GM21381 (cell line): ENCODE results near the gene NDUFB4.
"Not testable (repeated sequence)": the region's sequence is repeated elsewhere in the genome, so short reads cannot be mapped to it uniquely, and the experiment has no call there.

Experiments used
- ATAC-seq: cut with Tn5 transposase; IDR thresholded peaks from one replicate; pipeline ENCODE4 v1.9.1; 2021; ENCODE audit warnings: mild to moderate bottlenecking, moderate library complexity; ENCODE audit not compliant: unreplicated experiment

Gene NDUFB4

DNA sequence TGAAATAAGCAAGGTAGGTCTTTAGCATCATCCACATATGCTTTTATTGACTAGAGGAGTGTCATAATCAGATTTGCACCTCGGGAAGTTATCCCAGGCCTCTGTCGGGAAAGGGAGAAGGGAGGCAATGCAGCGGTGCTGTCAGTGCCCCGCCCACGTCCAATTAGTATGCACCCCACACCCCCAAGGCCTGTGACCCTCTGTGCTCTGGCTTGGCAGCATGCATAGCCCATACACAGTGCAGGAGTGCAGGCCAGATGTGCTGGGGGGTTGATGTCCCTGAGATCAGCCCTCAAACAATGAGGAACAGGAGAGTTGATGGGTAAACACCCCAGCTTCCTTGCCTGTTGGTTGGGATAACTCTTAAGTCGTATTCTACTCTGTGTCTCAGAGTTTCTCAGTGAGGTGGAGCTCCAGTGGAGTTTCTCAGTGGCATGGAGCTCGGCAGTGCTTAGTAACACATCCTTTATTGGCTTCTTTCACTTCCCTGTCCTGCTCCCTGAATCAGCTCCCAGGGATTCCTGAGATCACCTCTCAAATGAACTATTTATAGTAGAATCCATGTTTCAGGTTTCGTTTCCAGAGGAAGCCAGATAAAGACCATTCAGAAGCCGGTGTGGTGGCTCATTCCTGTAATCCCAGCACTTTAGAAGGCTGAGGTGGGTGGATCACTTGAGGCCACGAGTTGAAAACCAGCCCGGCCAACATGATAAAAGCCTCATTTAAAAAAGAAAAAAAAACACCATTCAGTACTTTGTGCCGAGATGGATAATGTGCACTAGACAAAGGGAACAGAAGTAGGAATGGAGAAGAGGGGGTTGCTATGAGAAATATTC is 26.7 kb upstream of the NDUFB4 start:
- ATAC-seq = no peak

GRCh38 chr3:120572027-120572426 is 24.1 kb upstream of the NDUFB4 start:
- no peak for ATAC-seq

- no peak for ATAC-seq
Measured at GRCh38 chr3:120587332-120587975, 8.7 kb upstream of the NDUFB4 start.

DNA sequence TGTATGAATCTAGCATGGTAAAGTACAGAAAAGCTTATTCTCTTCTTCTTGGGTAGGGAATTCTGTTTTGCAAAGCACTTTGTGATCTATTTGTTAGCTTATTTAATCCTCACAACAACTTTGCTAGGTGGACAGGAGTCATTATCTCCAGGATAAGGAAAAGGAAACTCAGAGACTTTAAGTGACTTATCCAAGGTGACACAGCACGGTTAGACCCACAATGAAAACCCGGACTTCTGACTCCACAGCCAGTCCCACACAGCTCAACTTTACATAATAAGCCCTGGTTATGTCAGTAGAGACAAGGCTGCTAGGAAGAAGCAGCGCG is 384 bp upstream of the NDUFB4 start:
- no peak for ATAC-seq

DNA sequence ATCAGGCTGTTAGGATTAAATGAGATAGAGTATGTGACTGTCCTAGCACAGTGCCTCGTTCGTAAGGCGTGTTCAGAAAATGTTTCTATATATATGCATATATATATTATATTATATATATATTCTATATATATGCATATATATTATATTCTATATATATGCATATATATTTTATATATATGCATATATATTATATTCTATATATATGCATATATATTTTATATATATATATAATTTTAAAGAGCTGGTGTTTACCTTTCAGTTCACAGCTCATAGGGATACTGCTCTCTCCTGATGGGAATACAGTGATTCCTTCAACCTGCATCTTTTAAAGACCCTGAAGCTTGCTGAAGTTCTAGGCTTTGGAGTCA is 702 bp downstream of the NDUFB4 start:
- ATAC-seq = no peak

DNA sequence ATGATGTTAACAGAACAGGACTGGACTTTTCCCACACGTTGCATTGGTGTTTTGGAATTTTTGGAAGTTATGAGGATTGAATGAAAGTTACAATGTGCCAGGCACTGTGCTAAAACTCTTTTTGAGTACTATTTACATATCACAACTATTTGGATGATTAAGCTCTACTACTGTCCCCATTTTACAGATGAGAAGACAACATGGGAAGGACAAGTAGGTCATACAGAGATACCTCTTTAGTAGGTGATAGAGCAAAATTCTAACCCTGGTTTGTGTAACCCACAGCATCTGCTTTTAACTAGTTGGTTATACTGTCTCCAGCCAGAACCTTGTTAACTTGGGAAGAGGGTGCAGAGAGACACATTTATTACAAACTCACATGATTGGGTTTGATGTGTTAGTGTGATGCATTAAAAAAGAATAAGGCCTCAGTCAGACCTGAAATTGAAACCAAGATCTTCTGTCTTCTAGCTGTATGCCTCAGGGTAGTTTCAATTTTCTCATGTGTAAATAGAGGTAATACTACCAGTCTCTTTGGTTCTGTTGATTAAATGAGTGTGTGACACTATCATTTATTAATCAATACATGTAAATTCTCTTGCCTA is 1.4 kb downstream of the NDUFB4 start:
- ATAC-seq = peak; percentile 40

DNA sequence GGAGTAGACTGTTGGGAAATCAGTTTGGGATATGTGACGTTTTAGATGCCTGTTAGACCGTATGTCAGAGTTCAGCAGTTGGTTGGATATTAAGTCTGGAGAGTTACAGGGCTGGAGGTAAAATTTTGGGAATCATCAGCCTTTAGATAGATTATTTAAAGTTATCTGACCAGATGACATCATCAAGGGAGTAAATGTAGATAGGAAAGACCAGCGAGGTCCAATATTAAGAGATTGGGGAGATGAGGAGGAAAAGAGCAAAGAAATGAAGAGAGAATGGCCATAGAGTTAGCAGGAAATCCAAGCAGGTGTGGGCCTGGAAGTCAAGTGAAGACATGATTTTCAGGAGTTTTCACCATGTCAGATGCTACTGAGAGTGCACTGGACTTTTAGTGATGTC is 3.1 kb downstream of the NDUFB4 start:
- ATAC-seq = no peak

DNA sequence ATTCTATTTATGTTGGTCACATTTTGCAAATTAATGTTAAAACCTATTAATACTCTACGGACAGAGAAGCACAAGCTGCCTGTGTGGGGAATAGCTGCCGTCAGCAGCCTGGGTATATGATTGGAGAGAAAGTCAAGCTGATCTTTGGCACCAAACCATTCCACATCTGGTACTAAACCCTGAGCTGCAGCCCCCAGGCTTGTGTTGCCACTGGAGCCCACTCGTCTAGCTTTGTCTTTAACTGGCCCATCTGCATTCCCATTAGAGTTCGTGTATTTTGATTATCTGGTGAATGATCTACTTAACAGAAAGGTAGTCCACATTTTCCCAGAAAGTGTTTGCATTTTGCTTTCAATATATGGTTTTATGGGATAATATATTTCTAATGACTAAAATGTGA is 5.4 kb downstream of the NDUFB4 start:
- no peak for ATAC-seq

DNA sequence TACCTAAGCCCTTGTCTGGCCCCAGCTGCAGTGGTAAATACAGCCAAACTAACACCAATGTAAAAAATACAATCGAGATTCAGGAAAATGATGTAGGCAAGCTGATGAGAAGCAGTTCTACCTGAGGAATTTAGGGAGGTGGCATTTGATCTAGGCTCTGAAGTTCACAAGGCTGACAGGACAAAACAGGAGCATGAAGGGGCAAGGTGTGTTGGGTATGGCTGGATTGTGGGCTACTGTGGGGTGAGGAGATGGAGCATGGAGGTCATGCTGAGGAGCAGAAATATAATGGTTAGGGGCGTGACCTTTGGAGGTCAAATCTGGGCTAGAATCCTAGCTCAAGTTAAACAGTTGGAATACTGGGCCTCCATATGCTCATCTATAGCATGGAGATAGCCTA is 6.5 kb downstream of the NDUFB4 start:
- no peak for ATAC-seq

- no peak for ATAC-seq
Measured at GRCh38 chr3:120604382-120604781, 8.2 kb downstream of the NDUFB4 start.

DNA sequence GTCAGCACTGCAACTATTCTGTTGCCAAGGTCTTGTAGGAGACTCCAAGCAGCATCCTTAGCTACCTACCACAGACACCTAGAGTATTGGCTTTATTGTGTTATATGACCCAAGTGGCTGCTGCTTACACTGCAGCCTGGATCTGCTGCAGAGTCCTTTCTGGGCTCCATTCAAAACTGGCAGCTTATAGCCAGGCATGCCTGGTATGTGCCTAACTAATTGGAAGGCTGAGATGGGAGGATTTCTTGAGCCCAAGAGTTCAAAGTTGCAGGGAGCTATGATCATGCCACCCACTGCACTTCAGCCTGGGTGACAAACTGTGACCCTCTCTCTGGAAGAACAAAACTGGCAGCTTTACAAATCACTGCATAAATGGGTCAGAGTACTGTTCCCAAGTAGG is 8.6 kb downstream of the NDUFB4 start:
- no peak for ATAC-seq

DNA sequence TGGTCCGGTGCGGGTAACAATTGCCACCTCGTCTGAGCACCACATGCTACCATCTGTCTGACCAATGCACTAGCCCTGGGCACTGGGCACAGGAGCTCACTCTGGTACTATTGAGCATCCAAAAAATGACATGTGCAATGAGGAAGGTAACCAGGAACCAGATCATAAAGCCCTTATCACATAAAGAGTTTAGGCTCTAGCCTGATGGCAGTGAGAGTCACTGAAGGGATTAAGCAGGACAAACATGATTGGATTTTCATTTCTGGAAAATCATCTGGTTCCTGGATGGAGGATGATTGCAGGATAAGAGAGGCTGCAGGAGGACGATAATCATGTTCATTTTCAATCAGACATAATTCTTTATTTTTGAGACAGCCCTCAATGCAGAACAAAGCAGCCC is 12.4 kb downstream of the NDUFB4 start:
- ATAC-seq = no peak

- no peak for ATAC-seq
Measured at GRCh38 chr3:120614765-120615164, 18.6 kb downstream of the NDUFB4 start.

DNA sequence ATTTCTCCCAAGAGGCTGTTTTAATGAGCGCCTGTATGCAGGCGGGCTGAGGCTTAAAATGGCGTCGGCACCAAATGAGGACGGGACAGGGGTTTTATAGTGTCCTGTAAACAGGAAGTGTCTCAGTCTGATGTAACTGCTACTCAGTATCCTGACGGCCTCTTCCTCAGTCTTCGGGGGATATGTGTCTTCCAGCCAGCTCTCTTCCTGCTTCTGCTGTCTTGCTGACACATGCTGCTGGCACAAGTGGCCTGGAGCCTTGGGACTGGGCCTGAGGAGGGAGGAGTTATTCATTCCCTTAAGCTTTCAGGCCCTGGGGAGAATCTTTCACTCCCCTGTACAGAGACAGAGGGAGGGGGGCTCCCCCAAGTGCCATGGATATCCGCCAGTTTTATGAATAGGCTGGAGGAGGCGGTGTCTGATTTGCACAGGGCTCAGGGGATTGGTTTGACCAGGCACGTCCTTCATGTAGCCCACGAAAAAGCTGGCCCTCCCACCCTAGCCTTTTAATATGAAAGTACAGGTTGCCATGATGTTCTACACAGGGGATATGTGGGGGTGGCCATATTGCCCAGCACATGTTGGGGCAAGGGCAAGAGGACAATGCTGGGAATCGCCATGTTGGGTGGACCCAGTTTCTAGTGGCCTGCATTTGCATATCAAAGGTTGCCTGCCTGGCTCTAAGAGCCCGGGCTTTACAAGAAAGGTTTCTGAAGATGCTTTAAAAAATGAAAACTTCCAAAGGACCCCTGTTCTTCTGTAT is 19.9 kb downstream of the NDUFB4 start:
- ATAC-seq = no peak

DNA sequence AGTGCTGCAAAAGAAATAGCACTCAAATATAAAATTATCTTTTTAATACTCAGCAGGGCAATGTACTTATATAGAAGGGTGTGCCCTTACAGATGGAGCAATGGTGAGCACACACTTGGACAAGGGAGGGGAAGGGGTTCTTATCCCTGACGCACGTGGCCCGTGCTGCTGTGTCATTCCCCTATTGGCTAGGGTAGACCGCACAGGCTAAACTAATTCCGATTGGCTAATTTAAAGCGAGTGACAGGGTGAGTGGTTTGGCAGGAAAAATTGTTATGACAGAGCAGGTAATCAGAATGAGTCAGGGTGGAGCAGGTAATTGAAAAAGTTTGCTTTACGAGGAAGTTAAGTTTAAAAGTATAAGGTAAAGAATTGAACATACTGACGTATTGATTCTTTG is 20.6 kb downstream of the NDUFB4 start:
- not testable (repeated sequence) for ATAC-seq

DNA sequence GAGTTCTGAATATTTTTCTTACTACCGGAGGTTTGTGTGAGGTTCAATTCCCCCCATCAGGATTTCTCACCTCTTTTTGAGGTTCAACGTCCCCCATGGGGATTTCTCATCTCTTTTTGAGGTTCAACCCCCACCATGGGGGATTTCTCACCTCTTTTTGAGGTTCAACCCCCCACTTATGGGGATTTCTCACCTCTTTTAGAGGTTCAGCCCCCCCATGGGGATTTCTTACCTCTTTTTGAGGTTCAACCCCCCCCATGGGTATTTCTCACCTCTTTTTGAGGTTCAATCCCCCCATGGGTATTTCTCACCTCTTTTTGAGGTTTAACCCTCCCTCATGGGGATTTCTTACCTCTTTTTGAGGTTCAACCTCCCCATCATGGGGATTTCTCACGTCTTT is 26.3 kb downstream of the NDUFB4 start:
- ATAC-seq = no peak

GRCh38 chr3:120622870-120623726 is 27.0 kb downstream of the NDUFB4 start:
- no peak for ATAC-seq

GRCh38 chr3:120623727-120624093 is 27.6 kb downstream of the NDUFB4 start:
- ATAC-seq = no peak

GRCh38 chr3:120625159-120625586 is 29.0 kb downstream of the NDUFB4 start:
- ATAC-seq = no peak

DNA sequence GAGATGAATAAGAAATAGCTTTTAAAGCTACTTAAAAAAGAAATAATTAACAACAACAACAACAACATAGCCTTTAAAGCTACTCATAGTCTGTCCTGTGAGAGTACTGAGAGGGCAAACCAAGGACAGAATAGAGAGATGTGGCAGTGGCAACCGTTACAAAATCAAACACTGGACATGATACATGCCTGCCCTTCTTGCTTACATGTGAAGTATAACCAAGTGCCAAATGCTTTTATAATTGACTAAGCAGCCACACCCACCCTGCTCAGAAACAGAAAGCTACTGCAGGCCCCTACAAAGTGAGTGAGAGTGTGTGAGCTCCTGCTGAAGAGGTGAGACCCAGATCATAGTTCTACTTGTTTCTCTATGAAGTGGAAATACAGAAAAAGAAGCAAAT is 38.4 kb downstream of the NDUFB4 start:
- ATAC-seq = no peak
